Cardiac ventricle fibroblast (primary cell): Measurements from ENCODE around the gene HAP1. TPM values are rescaled to one million over a fixed set of nuclear protein-coding genes. Genes with fewer than 3 reads are reported as not detected.

Experiments used
- total RNA-seq: library from RNA; depleted of rRNA; stranded (reverse); fragments of >200 nt; gene quantifications from 2 replicates; pipeline ENCODE4 v1.2.3, GENCODE V29; 2015

Gene HAP1
- total RNA-seq, result not detected in 2 replicates

GRCh38 chr17:41734139-41734948, at the start of gene HAP1:
TSS of gene HAP1 (minus strand) at chr17:41734643. CDS start at chr17:41734634, 9 bp downstream.

GRCh38 chr17:41711669-41712400, 22.6 kb downstream of the HAP1 start, which contains the start of gene GAST:
TSS of gene GAST (plus strand) at chr17:41712331. CDS start at chr17:41715437, 3,106 bp downstream.

GRCh38 chr17:41688641-41689496, 45.6 kb downstream of the HAP1 start, which contains the start of gene EIF1:
TSS of gene EIF1 (plus strand) at chr17:41688885. CDS start at chr17:41689039, 154 bp downstream.

Other genes with a start within 250 kb of the HAP1 start
- not detected in 2 replicates for gene KRT36, start 244.7 kb downstream of the HAP1 start, total RNA-seq
- gene KRT13, start 229.0 kb downstream of the HAP1 start, total RNA-seq, result 0.75 TPM in 1 of 2 replicates, not detected in the other
- gene KRT15, start 215.8 kb downstream of the HAP1 start, total RNA-seq, result 0.59 TPM in 1 of 2 replicates, not detected in the other
- 22.6 and 32.1 TPM in 2 replicates for gene KRT19, start 206.3 kb downstream of the HAP1 start, total RNA-seq
- gene KRT9, start 162.6 kb downstream of the HAP1 start, total RNA-seq, result not detected in 2 replicates
- gene KRT14, start 147.7 kb downstream of the HAP1 start, total RNA-seq, result 0.34 TPM in 1 of 2 replicates, not detected in the other
- not detected in 2 replicates for gene KRT16, start 121.9 kb downstream of the HAP1 start, total RNA-seq
- 7.1 and 9.5 TPM in 2 replicates for gene KRT17, start 110.1 kb downstream of the HAP1 start, total RNA-seq
- gene EIF1, start 45.8 kb downstream of the HAP1 start, total RNA-seq, result 315 and 385 TPM in 2 replicates
- not detected in 2 replicates for gene GAST, start 22.3 kb downstream of the HAP1 start, total RNA-seq
- gene JUP, start 52.1 kb upstream of the HAP1 start, total RNA-seq, result 22.5 and 23.7 TPM in 2 replicates
- 52.4 and 54.5 TPM in 2 replicates for gene P3H4, start 77.3 kb upstream of the HAP1 start, total RNA-seq
- 395 and 437 TPM in 2 replicates for gene FKBP10, start 78.4 kb upstream of the HAP1 start, total RNA-seq
- gene NT5C3B, start 101.6 kb upstream of the HAP1 start, total RNA-seq, result 47.2 and 58.6 TPM in 2 replicates
- not detected in 2 replicates for gene KLHL10, start 103.2 kb upstream of the HAP1 start, total RNA-seq
- 16.5 and 18.0 TPM in 2 replicates for gene KLHL11, start 130.8 kb upstream of the HAP1 start, total RNA-seq
- gene ACLY, start 184.3 kb upstream of the HAP1 start, total RNA-seq, result 185 and 187 TPM in 2 replicates
- gene ODAD4, start 196.0 kb upstream of the HAP1 start, total RNA-seq, result 0.06 and 0.20 TPM in 2 replicates
- 63.9 and 70.5 TPM in 2 replicates for gene CNP, start 232.2 kb upstream of the HAP1 start, total RNA-seq